ENCODE measurements around the gene ZNF331.

Gene ZNF331

GRCh38 chr19:53507523-53508442, 30.2 kb upstream of the ZNF331 start:
- Histone ChIP-seq H3F3A (ENCODE audit: low read depth) (no peaks in the 10 kb centered on the region), H3K79me2 (ENCODE audit: insufficient read depth, low read length) (no peaks in the 10 kb centered on the region), H3K4me3 (ENCODE audit: low read length, poor library complexity, severe bottlenecking) (no peak overlapping the region), H3K27me3 (ENCODE audit: insufficient read depth, low read length, poor library complexity, severe bottlenecking) (no peaks in the 10 kb centered on the region), H2AFZ (ENCODE audit: low read length) (no peak overlapping the region), H3K9me3 (ENCODE audit: insufficient read depth, low read depth, low read length) (no peaks in the 10 kb centered on the region), H4K20me1 (ENCODE audit: insufficient read depth, low read length, poor library complexity, severe bottlenecking) (no peaks in the 10 kb centered on the region), H3K9ac (ENCODE audit: low read depth, low read length, poor library complexity, severe bottlenecking) (no peak overlapping the region), H3K4me2 (ENCODE audit: low read depth, low read length, poor library complexity, severe bottlenecking) (no peak overlapping the region), H3K9me2 (replicated peaks; ENCODE audit: low read depth, low read length) (no peaks in the 10 kb centered on the region), H3K36me3 (ENCODE audit: insufficient read depth, low read length) (no peaks in the 10 kb centered on the region), H3K4me1 (ENCODE audit: insufficient read depth, low read length, poor library complexity, severe bottlenecking) (no peaks in the 10 kb centered on the region)
- TF ChIP-seq EZH2phosphoT487 (IDR thresholded peaks at IDR 0.05; ENCODE audit: borderline replicate concordance) (no peak), CTCF (conservative IDR thresholded peaks at IDR 0.05; ENCODE audit: low read length) (no peak)

GRCh38 chr19:53509443-53509842, 28.5 kb upstream of the ZNF331 start:
- H3K9me2 ChIP-seq (replicated peaks; ENCODE audit: low read depth, low read length), result no peaks in the 10 kb centered on the region
- no peaks in the 10 kb centered on the region for H3K4me1 ChIP-seq (ENCODE audit: insufficient read depth, low read length, poor library complexity, severe bottlenecking)
- H3K36me3 ChIP-seq (ENCODE audit: insufficient read depth, low read length), result no peaks in the 10 kb centered on the region
- H3K4me2 ChIP-seq (ENCODE audit: low read depth, low read length, poor library complexity, severe bottlenecking), result no peak overlapping the region
- no peaks in the 10 kb centered on the region for H4K20me1 ChIP-seq (ENCODE audit: insufficient read depth, low read length, poor library complexity, severe bottlenecking)
- no peak for TF ChIP-seq CTCF (conservative IDR thresholded peaks at IDR 0.05; ENCODE audit: low read length)
- no peaks in the 10 kb centered on the region for H3K79me2 ChIP-seq (ENCODE audit: insufficient read depth, low read length)
- H3K9ac ChIP-seq (ENCODE audit: low read depth, low read length, poor library complexity, severe bottlenecking), result no peak overlapping the region
- no peaks in the 10 kb centered on the region for H3K27me3 ChIP-seq (ENCODE audit: insufficient read depth, low read length, poor library complexity, severe bottlenecking)
- H3K9me3 ChIP-seq (ENCODE audit: insufficient read depth, low read depth, low read length), result no peaks in the 10 kb centered on the region
- H2AFZ ChIP-seq (ENCODE audit: low read length), result no peak overlapping the region
- no peaks in the 10 kb centered on the region for H3F3A ChIP-seq (ENCODE audit: low read depth)
- H3K4me3 ChIP-seq (ENCODE audit: low read length, poor library complexity, severe bottlenecking), result no peak overlapping the region

GRCh38 chr19:53509845-53510244, 28.1 kb upstream of the ZNF331 start:
- Histone ChIP-seq H3K9me3 (ENCODE audit: insufficient read depth, low read depth, low read length) (no peaks in the 10 kb centered on the region), H3K4me3 (ENCODE audit: low read length, poor library complexity, severe bottlenecking) (no peak overlapping the region), H3F3A (ENCODE audit: low read depth) (no peaks in the 10 kb centered on the region), H4K20me1 (ENCODE audit: insufficient read depth, low read length, poor library complexity, severe bottlenecking) (no peaks in the 10 kb centered on the region), H3K9me2 (replicated peaks; ENCODE audit: low read depth, low read length) (no peaks in the 10 kb centered on the region), H2AFZ (ENCODE audit: low read length) (no peak overlapping the region), H3K4me2 (ENCODE audit: low read depth, low read length, poor library complexity, severe bottlenecking) (no peak overlapping the region), H3K27me3 (ENCODE audit: insufficient read depth, low read length, poor library complexity, severe bottlenecking) (no peaks in the 10 kb centered on the region), H3K4me1 (ENCODE audit: insufficient read depth, low read length, poor library complexity, severe bottlenecking) (no peaks in the 10 kb centered on the region), H3K36me3 (ENCODE audit: insufficient read depth, low read length) (no peaks in the 10 kb centered on the region), H3K9ac (ENCODE audit: low read depth, low read length, poor library complexity, severe bottlenecking) (no peak overlapping the region), H3K79me2 (ENCODE audit: insufficient read depth, low read length) (no peaks in the 10 kb centered on the region)
- TF ChIP-seq CTCF (conservative IDR thresholded peaks at IDR 0.05; ENCODE audit: low read length), result no peak
- no peak for TF ChIP-seq EZH2phosphoT487 (IDR thresholded peaks at IDR 0.05; ENCODE audit: borderline replicate concordance)

Data from Loucy (cell line).